HFFc6 (cell line): ENCODE measurements around the gene URB2. TPM values are rescaled to one million over a fixed set of nuclear protein-coding genes. Genes with fewer than 3 reads are reported as not detected.

Experiments used
- DNase-seq: peaks from one replicate; pipeline ENCODE4 v3.0.0-alpha.2; 2018
- H3K27ac Mint-ChIP-seq: 2 replicates; pipeline ENCODE4 v1.8.0; 2020; ENCODE audit warnings: mild to moderate bottlenecking, mixed read lengths
- H3K27me3 Mint-ChIP-seq: 2 replicates; pipeline ENCODE4 v1.8.0; 2021; ENCODE audit warnings: mild to moderate bottlenecking, moderate library complexity, mixed read lengths; ENCODE audit not compliant: insufficient read depth
- H3K36me3 Mint-ChIP-seq: 2 replicates; pipeline ENCODE4 v1.8.0; 2021; ENCODE audit warnings: low read depth, mixed read lengths
- H3K4me1 Mint-ChIP-seq: 2 replicates; pipeline ENCODE4 v1.8.0; 2020; ENCODE audit warnings: low read depth, mixed read lengths
- H3K4me3 Mint-ChIP-seq: 2 replicates; pipeline ENCODE4 v1.8.0; 2020; ENCODE audit warnings: mild to moderate bottlenecking, moderate library complexity, mixed read lengths
- H3K9me3 Mint-ChIP-seq: 2 replicates; pipeline ENCODE4 v1.8.0; 2020; ENCODE audit warnings: mild to moderate bottlenecking, mixed read lengths
- total RNA-seq, 6 experiments: library from RNA; stranded (reverse); fragmentation: NEBNext Ultra II Directional; extraction: Animal tissue kit (Norgen Biotek cat#: 25700); gene quantifications; 2 replicates in 1 of 6; 3 replicates in 5 of 6; pipeline ENCODE4 v1.2.3, GENCODE V29; 2021
- TF ChIP-seq, protein P1 (sequence below): fragments of 200-600 bp; sonication (generic); IDR thresholded peaks from 2 replicates; pipeline ENCODE4 v1.5.0; 2021; ENCODE audit warnings: antibody characterized with exemption, mild to moderate bottlenecking

Gene URB2
- total RNA-seq, 6 experiments from 2014 or later: 8.8 to 12.6 (median 9.8) TPM

DNA sequence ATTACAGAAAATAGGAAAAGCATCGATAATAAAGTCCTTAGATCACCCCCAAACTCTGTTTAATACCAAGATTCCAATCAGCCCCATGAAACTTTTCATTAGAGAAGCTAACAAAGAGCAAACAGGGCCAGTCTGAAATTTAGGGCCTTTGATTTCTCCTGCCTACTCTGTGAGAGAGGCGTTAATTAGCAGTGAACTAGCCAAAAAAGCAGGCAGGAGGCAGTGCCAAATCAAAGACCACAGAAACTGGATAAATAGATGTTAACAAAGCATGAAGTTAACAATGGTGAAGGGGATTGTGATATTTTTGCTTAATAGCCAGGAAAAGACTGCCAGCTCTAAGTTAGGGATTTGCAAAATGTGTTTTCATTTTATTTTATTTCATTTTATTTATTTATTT, 11.3 kb upstream of the URB2 start:
- H3K9me3 Mint-ChIP-seq: no peaks in the 10 kb centered on the region
- TF ChIP-seq, protein P1, sequence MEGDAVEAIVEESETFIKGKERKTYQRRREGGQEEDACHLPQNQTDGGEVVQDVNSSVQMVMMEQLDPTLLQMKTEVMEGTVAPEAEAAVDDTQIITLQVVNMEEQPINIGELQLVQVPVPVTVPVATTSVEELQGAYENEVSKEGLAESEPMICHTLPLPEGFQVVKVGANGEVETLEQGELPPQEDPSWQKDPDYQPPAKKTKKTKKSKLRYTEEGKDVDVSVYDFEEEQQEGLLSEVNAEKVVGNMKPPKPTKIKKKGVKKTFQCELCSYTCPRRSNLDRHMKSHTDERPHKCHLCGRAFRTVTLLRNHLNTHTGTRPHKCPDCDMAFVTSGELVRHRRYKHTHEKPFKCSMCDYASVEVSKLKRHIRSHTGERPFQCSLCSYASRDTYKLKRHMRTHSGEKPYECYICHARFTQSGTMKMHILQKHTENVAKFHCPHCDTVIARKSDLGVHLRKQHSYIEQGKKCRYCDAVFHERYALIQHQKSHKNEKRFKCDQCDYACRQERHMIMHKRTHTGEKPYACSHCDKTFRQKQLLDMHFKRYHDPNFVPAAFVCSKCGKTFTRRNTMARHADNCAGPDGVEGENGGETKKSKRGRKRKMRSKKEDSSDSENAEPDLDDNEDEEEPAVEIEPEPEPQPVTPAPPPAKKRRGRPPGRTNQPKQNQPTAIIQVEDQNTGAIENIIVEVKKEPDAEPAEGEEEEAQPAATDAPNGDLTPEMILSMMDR: no peak
- DNase-seq: no peak
- no peak overlapping the region for H3K4me3 Mint-ChIP-seq
- H3K36me3 Mint-ChIP-seq: peaks cover 12% of the 10 kb centered on the region
- H3K27me3 Mint-ChIP-seq: no peaks in the 10 kb centered on the region; the same call in 1 of the 2 replicates
- peaks cover 17% of the 10 kb centered on the region for H3K4me1 Mint-ChIP-seq
- no peak overlapping the region for H3K27ac Mint-ChIP-seq

DNA sequence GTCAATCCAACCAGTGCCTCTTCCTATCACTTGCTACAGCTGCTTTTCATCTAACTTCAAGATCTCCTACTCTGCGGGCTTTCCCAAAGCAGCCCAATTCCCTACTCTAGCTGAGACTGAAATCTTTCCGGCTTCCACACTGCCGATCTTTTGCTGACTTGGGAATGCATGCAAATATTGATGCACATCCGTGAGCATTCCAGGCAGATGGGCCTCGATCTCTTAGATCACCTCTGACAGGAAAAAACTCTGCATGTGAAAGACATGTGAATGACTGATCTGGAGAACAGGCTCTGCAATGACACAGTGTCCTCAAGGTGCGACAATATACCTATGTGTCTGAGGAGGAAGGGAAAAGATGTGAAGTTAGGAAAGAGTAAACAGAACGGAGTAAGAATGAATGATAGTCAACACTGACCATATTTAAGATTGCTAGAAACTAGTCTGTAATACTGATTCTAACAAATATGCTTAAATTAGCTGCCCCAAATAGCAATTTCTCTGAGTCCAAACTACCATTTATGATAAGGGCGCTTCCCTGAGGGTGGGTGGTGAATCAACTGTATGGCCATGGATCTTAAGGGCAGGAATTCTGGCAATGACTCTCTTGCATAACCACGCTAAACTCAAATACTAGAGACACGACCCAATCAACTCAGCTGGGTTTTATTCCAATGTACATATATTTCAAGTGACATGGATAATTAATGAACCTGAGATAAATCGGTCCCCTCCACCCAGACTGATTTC, 8.5 kb upstream of the URB2 start:
- H3K36me3 Mint-ChIP-seq: peaks cover 10% of the 10 kb centered on the region
- no peaks in the 10 kb centered on the region; the same call in 1 of the 2 replicates for H3K27me3 Mint-ChIP-seq
- H3K27ac Mint-ChIP-seq: no peak overlapping the region
- H3K4me3 Mint-ChIP-seq: no peak overlapping the region
- H3K9me3 Mint-ChIP-seq: no peaks in the 10 kb centered on the region
- peaks cover 46% of the 10 kb centered on the region for H3K4me1 Mint-ChIP-seq
- no peak for DNase-seq
- TF ChIP-seq, protein P1: no peak

DNA sequence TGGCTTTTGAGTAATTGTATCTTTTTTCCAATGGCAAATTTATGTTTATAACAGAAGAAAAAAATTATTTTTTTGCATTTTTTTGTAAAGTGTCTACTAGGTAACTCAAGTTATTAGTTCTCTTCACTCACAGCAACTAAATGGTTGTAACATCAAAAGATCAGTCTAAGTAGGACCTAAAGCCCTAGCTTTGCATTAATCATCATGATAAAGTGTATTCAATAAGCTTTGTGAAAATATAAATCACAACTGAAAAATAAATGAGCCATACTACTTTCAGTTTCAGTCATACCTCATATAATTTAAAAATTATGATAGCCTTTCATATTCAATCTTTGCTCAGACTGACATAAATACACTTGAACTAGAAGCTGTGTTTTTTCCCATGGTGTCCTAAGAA, 7.0 kb upstream of the URB2 start:
- Mint-ChIP-seq H3K27ac (no peak overlapping the region), H3K4me3 (no peak overlapping the region), H3K4me1 (peaks cover 56% of the 10 kb centered on the region), H3K9me3 (no peaks in the 10 kb centered on the region), H3K36me3 (no peaks in the 10 kb centered on the region; the same call in 1 of the 2 replicates), H3K27me3 (no peaks in the 10 kb centered on the region)
- TF ChIP-seq, protein P1: no peak
- no peak for DNase-seq

DNA sequence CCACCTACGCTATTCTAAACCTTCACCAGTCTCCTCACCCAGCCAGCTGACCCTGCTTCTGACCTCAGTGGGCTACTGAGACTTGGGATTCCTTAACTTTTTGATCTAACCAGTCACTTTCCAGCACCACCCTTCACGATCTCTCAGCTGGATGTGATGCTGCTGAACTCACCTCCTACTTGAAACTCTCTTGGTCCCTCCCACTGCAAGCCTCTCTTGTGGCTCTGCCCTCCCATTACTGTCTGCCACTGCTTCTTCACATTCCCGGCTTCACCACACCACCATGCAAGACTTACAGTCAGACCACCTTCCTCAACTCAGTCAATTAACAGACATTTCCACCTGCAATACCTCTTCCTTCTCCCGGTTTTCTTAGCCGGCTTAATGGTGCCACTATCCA, 6.4 kb upstream of the URB2 start:
- TF ChIP-seq, protein P1: no peak
- Mint-ChIP-seq H3K4me1 (peaks cover 62% of the 10 kb centered on the region), H3K9me3 (no peaks in the 10 kb centered on the region), H3K27ac (no peak overlapping the region), H3K4me3 (no peak overlapping the region), H3K27me3 (no peaks in the 10 kb centered on the region), H3K36me3 (no peaks in the 10 kb centered on the region; the same call in 1 of the 2 replicates)
- DNase-seq: no peak

DNA sequence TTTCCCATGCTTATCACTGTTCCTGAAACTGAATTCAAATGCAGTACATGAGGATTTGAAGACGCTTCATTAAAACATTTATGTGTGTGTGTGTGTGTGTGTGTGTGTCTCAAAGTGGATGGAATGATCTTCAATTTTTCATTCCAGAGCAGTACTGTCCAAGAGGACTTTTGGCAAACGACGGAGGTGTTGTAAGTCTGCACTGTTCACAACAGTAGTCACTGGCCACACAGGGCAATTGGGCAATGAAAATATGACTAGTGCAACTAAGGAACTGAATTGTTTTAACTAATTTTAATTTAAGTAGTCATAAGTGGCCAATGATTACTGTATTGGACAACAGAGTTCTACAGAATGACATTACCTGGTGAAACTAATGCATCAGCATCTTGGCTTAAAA, 5.2 kb upstream of the URB2 start:
- DNase-seq: peak; percentile 37
- Mint-ChIP-seq H3K27ac (no peak overlapping the region), H3K27me3 (no peaks in the 10 kb centered on the region), H3K4me1 (peaks cover 66% of the 10 kb centered on the region), H3K36me3 (no peaks in the 10 kb centered on the region; the same call in 1 of the 2 replicates), H3K4me3 (no peak overlapping the region), H3K9me3 (no peaks in the 10 kb centered on the region)
- TF ChIP-seq, protein P1: no peak
